GM18867 (cell line): ENCODE data around the gene FRMPD1.

ENCODE experiments used
- ATAC-seq: cut with Tn5 transposase; IDR thresholded peaks from one replicate; pipeline ENCODE4 v1.9.1; 2021; ENCODE audit warnings: mild to moderate bottlenecking, moderate library complexity; ENCODE audit not compliant: unreplicated experiment

Gene FRMPD1

DNA sequence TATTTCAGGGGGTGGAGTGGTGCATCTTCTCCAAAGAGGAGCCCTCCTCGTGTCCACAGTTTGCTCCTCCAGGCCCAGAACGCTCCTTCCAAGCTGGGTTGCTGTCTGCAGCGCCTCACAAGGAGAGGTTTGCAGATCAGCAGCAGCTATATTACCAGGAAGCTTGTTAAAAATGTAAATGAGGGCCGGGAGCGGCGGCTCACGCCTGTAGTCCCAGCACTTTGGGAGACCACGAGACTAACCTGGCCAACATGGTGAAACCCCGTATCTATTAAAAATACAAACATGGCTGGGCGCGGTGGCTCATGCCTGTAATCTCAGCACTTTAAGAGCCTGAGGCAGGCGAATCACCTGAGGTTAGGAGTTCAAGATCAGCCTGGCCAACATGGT, 25.0 kb upstream of the FRMPD1 start:
- ATAC-seq = no peak

DNA sequence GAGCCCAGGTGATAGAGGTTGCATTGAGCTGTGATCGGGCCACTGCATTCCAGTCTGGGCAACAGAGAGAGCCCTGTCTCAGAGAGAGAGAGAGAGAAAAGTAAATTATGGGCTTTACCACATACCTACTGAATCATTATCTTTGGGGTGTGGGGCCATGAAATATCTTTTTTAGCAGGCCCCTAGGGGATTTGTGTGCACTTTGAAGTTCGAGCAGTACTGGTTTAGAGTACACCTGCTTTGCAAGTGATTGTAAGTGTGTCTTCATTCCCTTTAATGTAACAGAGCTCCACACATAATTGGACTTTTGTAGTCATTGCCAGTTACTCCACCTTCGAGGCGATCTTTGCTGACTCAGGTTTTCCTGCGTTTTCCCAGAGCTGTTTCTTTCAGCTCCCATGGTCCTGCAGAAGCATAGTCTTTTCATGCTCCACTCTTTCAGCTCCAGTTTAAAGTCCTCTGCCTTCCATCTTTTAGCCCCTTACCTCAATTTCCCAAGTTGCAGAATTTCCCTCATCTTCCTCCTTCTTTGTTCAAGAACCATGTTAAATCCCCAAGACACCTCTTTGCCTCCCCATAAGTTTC, 24.0 kb upstream of the FRMPD1 start:
- no peak for ATAC-seq

DNA sequence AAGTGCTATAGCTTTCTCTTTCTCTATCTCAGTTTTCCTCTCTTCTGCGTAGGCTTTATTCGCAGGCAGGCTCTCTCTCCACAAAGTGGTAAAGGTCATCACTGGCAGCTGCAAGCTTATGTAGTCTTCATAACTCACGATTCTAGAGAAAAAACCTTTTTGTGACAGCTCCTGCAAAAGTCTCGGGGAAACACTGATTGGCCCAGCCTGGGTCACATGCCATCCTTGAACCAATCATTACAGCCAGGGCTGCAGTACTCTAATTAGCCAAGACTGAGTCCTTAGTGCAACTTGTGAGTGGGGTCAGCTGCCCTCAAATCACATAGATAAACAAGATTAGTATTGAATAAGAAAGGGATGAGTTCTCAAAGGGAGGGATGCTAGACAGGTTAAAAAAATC, 18.3 kb upstream of the FRMPD1 start:
- no peak for ATAC-seq

DNA sequence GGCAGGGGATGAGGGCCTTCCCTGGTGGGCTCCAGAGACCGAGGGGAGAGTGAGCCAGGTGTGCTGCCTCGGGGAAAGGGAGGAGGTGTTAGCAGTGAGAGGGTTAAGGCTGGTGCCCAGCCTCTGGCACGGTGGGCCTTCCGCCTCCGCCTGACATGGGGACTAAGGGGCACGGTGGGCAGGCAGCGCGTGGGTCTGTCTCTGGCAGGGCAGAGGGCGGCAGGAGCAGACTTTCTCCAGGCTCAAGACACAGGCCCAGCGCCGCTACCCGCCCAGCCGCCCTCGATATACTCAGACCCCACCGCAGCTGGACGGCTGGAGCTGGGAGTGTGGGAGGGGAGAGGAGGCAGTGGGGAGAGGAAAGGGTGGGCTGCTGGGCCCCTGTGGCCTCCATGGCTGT, 14.9 kb upstream of the FRMPD1 start:
- no peak for ATAC-seq

DNA sequence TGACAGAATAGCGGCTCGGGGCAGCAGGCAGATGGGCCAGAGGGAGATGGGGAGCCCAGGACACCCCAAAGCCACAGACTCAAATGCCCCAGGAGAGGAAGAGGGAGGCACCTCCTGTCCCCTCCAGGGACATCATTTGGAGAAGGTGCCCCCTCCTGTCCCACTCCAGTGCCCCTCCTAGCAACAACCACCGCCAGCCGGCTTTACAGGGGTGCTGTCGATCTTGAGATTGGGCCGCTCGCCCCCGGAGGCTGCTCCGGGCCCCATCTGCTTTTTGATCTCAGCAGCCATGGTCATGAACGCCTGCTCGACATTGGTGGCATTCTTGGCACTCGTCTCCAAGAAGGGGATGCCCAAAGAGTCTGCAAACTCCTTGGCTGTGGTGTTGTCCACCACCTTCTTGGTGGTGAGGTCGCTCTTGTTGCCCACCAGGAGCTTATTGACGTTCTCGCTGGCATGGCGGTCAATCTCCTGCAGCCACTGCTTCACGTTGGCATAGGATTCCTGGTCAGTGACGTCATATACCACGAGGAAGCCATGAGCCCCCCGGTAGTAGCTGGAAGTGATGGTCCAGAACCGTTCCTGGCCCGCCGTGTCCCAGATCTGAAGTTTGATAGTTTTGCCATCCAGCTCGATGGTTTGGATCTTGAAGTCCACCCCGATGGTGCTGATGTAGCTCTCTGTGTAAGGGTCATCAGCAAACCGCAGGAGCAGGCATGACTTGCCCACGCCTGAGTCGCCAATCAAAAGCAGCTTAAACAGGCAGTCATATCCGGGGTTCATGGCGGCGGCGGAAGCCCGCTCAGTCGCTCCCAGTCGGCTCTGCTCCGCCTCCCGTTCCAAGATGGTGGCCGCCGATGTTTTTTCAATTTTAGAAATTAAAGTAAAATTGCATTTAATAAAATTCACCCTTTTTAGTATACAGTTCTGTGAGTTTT, 14.0 kb upstream of the FRMPD1 start:
- no peak for ATAC-seq

GRCh38 chr9:37639109-37639762, 11.5 kb upstream of the FRMPD1 start:
- ATAC-seq = no peak

DNA sequence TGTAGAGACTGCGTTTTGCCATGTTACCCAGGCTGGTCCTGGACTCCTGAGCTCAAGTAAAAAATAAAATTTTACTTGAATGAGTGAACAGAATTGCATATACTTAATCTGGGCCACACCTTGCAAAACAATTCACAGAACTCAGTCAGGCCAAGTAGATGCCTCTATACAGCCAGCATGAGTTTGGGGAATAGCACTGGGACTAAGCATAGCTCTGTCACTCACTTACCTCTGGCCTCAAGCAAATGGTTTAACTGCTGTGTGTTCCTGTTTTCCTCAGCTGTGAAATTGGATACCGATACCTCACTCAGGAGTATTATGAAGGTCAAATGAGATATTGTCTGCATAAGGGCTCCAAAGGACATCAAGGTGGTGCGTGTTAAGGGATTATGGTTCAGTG, 10.9 kb upstream of the FRMPD1 start:
- no peak for ATAC-seq

DNA sequence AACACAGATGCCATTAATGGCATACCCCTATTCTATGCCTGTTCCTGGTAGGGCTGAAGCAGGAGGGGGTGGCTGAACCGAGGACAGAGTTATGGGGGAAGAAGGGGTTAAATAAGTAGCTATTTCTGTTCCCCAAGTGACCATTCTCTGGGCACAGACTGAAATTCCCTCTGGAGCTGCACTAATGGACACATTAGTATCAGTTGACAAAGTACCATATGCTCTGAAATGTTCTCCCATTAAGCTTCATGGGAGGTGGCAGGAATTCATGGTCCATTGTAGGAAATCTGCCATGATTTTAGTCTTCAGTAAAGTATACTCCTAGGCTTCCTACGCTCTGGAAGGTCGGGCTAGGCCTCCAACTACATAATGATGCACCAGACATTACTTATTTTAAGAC, 10.5 kb upstream of the FRMPD1 start:
- ATAC-seq = no peak

- no peak for ATAC-seq
Measured at GRCh38 chr9:37641331-37641730, 9.4 kb upstream of the FRMPD1 start.

DNA sequence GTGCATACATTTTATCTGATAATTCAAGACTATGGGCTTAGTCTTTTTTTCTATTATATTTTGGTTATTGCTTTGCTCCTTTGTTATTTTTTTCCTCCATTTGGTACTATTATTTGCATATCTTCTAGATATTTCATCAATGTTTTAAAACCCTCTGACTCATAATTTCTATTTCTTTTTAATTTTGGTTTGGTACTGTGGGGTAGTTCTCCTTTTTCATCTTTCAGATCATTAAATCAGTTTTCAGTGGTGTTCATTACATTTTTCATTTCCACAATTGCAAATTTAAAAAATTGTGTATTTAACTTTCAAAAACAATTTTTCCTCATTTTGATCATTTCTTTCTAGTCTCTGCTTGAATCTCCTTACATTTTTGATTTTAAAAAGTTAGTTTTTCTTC, 7.5 kb upstream of the FRMPD1 start:
- ATAC-seq = no peak

DNA sequence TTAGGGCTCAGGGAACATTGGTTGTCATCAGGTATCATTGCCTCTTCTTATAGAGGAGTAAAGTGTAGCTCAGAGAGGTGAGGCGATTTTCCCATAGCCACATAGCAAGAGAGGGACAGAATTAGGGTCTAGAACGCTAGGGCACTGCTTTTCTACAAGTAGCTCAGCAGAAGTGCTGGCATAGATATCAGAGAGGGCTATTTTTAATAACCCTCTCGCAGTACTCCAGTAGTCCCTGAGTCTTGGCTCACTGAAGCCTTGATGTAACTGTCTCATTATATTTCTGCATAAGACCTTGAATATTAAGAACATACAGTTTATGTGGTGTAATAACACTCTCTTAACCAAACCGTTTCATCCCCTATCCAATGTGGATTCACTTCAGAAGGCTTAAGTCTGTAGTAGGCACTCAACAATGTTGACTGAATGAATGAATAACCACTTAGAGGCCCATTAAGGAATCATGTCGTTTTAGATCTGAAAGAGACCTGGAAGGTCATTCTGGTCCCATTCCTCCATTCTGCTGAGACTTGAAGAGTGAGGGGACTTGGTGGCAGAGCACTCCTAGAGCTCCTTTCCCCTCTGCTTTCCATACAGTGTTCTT, 4.7 kb upstream of the FRMPD1 start:
- no peak for ATAC-seq

DNA sequence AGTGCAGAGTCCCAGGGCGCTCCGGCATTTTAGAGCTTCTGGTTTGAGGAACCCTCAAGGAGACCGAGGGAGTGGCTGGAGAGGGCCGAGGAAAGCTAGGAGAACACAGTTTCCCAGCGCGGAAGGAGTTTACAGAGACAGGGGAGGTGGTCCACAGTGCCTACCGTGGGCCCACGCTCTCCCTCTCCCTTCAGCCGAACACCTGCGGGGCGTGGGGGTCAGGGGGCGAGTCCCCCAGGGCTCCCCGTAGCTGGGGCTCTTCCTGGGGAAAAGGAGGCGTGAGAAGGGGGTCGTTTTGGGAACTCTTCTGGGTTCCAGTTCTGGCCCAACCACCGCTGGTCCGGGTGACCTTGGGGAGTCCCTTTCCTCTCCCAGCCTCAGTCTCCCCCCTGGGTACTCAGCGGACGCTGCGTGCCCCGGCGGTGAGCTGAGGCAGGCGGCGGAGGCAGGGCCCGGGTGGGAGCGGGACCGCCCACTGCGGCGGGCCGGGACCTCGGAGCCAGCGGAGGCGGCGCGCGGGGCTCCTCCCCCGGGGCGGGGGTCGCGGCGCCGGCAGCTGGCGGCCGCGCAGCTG, 368 bp upstream of the FRMPD1 start:
- ATAC-seq = no peak

- ATAC-seq = no peak
Measured at GRCh38 chr9:37652261-37652660, 1.5 kb downstream of the FRMPD1 start.

DNA sequence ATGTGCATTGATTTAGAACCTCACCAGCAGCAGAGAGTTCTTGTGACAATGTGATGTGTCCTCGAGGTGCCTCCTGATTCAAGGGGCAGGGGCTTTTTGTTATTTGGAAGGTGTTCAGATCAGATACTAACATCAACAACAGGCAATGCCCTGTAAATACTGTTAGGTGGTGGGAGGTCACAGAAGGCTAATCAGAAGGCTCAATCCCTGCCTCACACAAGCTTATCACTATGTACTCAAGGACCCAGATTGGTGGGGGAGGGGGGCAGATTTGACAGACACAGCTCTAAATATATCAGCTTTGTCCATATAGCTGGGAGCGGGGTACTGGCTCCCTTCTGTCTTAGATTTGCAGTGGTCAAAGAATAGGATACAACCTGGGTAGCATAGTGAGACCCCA, 2.6 kb downstream of the FRMPD1 start:
- no peak for ATAC-seq

DNA sequence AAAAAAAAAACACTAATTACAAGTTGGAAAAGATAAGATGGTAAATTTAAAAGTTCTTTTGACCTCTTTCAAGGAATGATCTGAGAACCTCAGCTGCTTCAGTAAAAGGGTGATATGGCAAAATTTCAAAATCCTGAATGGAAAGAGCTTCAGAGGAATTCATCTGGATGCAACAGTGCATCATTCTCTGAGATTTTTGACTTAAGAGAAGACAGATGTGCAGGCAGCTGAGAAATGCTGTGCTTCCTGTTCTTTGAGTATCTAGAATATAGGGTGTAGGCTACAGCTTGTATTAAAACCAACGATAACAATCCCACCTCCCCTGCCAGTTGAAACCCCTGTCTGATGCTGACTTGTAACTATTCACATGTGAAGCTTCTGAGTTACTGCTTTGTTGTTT, 6.2 kb downstream of the FRMPD1 start:
- ATAC-seq = no peak

GRCh38 chr9:37660691-37661090, 9.9 kb downstream of the FRMPD1 start:
- no peak for ATAC-seq

- no peak for ATAC-seq
Measured at GRCh38 chr9:37663926-37664325, 13.2 kb downstream of the FRMPD1 start.

GRCh38 chr9:37667706-37668105, 17.0 kb downstream of the FRMPD1 start:
- ATAC-seq = no peak

- no peak for ATAC-seq
Measured at GRCh38 chr9:37668116-37668601, 17.4 kb downstream of the FRMPD1 start.

- no peak for ATAC-seq
Measured at GRCh38 chr9:37669232-37669631, 18.5 kb downstream of the FRMPD1 start.

- no peak for ATAC-seq
Measured at GRCh38 chr9:37675661-37676060, 24.9 kb downstream of the FRMPD1 start.
